Peyer's patch (tissue), 4 donors: ENCODE measurements around the gene SLC49A3. TPM values are rescaled to one million over a fixed set of nuclear protein-coding genes. Genes with fewer than 3 reads are reported as not detected.
A peak's percentile ranks its signal among the peaks of the same experiment; 100 is the strongest.

Experiments used
- DNase-seq, 3 donors: peaks; one replicate each; pipeline ENCODE4 v3.0.0-alpha.2; 2017 to 2019
- H3K27ac ChIP-seq, 4 donors: fragments of 200-600 bp; sonication (generic); one replicate each; pipeline ENCODE4 v1.5.1; 2016 to 2019
- H3K27me3 ChIP-seq, 2 donors: fragments of 200-600 bp; sonication (generic); one replicate each; pipeline ENCODE4 v1.5.1; 2019
- H3K36me3 ChIP-seq, 3 donors: fragments of 200-600 bp; sonication (generic); one replicate each; pipeline ENCODE4 v1.5.1; 2016 to 2019
- H3K4me1 ChIP-seq, 4 donors: fragments of 200-600 bp; sonication (generic); one replicate each; pipeline ENCODE4 v1.5.1; 2016 to 2019
- H3K4me3 ChIP-seq, 4 donors: fragments of 200-600 bp; sonication (generic); 1 replicate in 3 of 4; 2 replicates in 1 of 4; pipeline ENCODE4 v1.5.1; 2016 to 2019; ENCODE audit warnings: mild to moderate bottlenecking in 1 of 4
- H3K9me3 ChIP-seq, 4 donors: fragments of 200-600 bp; sonication (generic); one replicate each; pipeline ENCODE4 v1.5.1; 2016 to 2019; ENCODE audit warnings: mild to moderate bottlenecking in 1 of 4
- CTCF ChIP-seq, 6 experiments: fragments of 450-650 bp in 4 of 6; fragments of 200-600 bp in 2 of 6; sonication (generic) in 1 of 6; IDR thresholded peaks; one replicate each; pipeline ENCODE4 v1.5.1; 2017 to 2019; ENCODE audit warnings: antibody characterized with exemption in 6 of 6, mild to moderate bottlenecking in 3 of 6, moderate library complexity in 1 of 6
- POLR2A ChIP-seq, 2 donors: fragments of 450-650 bp; IDR thresholded peaks; one replicate each; pipeline ENCODE4 v1.5.1; 2017; ENCODE audit warnings: antibody characterized with exemption in 2 of 2, mild to moderate bottlenecking in 2 of 2, moderate library complexity in 2 of 2
- total RNA-seq, 4 donors: library from RNA; depleted of rRNA; stranded (reverse); fragments of >200 nt; gene quantifications; one replicate each; pipeline ENCODE4 v1.1.0, GENCODE V29; 2016

Gene SLC49A3
- total RNA-seq, 4 donors from 2014 or later = 4.1 to 13.3 (median 9.4) TPM

DNA sequence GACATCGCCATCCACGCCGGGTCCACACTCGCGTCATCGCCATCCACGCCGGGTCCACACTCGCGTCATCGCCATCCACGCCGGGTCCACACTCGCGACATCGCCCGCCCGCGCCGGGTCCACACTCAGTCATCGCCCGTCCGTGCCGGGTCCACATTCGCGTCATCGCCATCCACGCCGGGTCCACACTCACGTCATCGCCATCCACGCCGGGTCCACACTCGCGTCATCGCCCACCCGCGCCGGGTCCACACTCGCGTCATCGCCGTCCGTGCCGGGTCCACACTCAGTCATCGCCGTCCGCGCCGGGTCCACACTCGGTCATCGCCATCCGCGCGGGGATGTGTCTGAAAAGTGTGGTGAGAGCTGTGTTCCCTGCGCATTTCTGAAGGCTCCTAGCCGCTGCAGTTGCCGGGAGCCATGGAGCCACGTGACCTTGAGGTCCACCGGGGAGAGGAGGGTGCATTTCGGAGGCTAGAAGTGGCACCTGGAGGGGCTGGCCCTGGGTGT lies 34.0 kb upstream of the SLC49A3 start:
- Histone ChIP-seq H3K4me1 (peaks cover 0 to 52% (median 0%) of the 10 kb centered on the region in 4 donors), H3K27ac (no peak overlapping the region), H3K9me3 (no peaks in the 10 kb centered on the region), H3K36me3 (peaks cover 0 to 16% (median 0%) of the 10 kb centered on the region in 3 donors), H3K27me3 (no peaks in the 10 kb centered on the region), H3K4me3 (no peak overlapping the region)
- DNase-seq = no peak
- TF ChIP-seq CTCF (IDR thresholded peaks at IDR 0.05) = no peak
- no peak for TF ChIP-seq POLR2A (IDR thresholded peaks at IDR 0.05)

- Histone ChIP-seq H3K27ac (no peak overlapping the region), H3K4me3 (no peak overlapping the region), H3K9me3 (no peaks in the 10 kb centered on the region), H3K27me3 (no peaks in the 10 kb centered on the region), H3K36me3 (peaks cover 0 to 16% (median 0%) of the 10 kb centered on the region in 3 donors), H3K4me1 (peaks cover 0 to 54% (median 0%) of the 10 kb centered on the region in 4 donors)
- TF ChIP-seq POLR2A (IDR thresholded peaks at IDR 0.05) (no peak), CTCF (IDR thresholded peaks at IDR 0.05) (no peak)
- no peak for DNase-seq
These were observed 33.3 kb upstream of the SLC49A3 start for GRCh38 chr4:722169-722725.

DNA sequence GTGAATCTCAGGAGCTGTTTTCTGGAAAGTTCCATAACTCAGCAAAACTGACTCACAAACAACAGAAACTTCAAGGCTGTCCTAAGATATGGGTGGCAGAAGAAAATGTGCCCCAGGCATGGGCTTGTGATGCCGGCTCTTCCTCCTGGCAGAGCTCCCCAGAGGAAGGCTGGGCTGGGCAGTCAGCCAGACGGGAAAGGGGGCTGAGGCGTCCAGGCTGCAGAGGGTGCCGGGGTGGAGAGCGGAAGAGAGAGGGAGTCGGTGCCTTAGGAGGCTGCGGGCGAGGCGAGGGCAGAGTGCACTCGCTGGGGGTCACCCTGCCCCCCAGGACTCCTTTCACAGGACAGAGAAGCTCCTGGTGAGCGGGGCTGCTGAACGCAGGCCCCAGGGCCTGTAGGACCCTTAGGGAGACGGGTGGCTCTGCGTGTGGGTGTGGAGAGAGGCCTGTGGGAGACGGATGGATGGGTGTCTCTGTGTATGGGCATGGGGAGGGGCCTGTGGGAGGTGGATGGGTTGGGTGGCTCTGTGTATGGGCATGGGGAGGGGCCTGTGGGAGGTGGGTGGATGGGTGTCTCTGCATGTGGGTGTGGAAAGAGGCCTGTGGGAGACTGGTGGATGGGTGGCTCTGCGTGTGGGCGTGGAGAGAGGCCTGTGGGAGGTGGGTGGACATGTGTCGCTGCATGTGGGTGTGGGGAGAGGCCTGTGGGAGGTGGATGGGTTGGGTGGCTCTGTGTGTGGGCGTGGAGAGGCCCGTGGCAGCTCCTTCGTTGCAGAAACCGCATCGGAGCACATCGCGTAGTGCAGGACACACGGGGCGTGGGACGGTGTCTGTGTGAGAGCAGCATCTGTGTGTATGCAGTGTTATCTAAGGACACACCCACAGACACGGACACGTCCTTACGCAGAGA lies 32.6 kb upstream of the SLC49A3 start:
- Histone ChIP-seq H3K9me3 (no peaks in the 10 kb centered on the region), H3K27ac (peak overlapping the region in 1 of 4 donors; percentile 30), H3K27me3 (no peaks in the 10 kb centered on the region), H3K36me3 (peaks cover 0 to 16% (median 0%) of the 10 kb centered on the region in 3 donors), H3K4me1 (peaks cover 0 to 51% (median 0%) of the 10 kb centered on the region in 4 donors), H3K4me3 (no peak overlapping the region)
- TF ChIP-seq CTCF (IDR thresholded peaks at IDR 0.05) = no peak
- TF ChIP-seq POLR2A (IDR thresholded peaks at IDR 0.05) = no peak
- DNase-seq = peak in 1 of 3 donors; percentile 69

GRCh38 chr4:720111-720860 lies 31.3 kb upstream of the SLC49A3 start:
- Histone ChIP-seq H3K27me3 (no peaks in the 10 kb centered on the region), H3K27ac (peak overlapping the region in 1 of 4 donors; percentile 30), H3K36me3 (peaks cover 0 to 16% (median 0%) of the 10 kb centered on the region in 3 donors), H3K4me1 (peaks cover 0 to 41% (median 0%) of the 10 kb centered on the region in 4 donors), H3K4me3 (no peak overlapping the region), H3K9me3 (no peaks in the 10 kb centered on the region)
- TF ChIP-seq CTCF (IDR thresholded peaks at IDR 0.05) (no peak), POLR2A (IDR thresholded peaks at IDR 0.05) (no peak)
- DNase-seq = no peak

GRCh38 chr4:718460-718859 lies 29.5 kb upstream of the SLC49A3 start:
- H3K36me3 ChIP-seq = peaks cover 0 to 25% (median 0%) of the 10 kb centered on the region in 3 donors
- H3K9me3 ChIP-seq = no peaks in the 10 kb centered on the region
- no peak for DNase-seq
- peaks cover 0 to 34% (median 0%) of the 10 kb centered on the region in 4 donors for H3K4me1 ChIP-seq
- no peaks in the 10 kb centered on the region for H3K27me3 ChIP-seq
- H3K4me3 ChIP-seq = no peak overlapping the region
- no peak for TF ChIP-seq POLR2A (IDR thresholded peaks at IDR 0.05)
- no peak for TF ChIP-seq CTCF (IDR thresholded peaks at IDR 0.05)
- no peak overlapping the region for H3K27ac ChIP-seq
